ENCODE data around the gene EZH1.

GRCh38 chr17:42684929-42685556, 59.8 kb downstream of the EZH1 start:
- TF ChIP-seq CTCF (conservative IDR thresholded peaks at IDR 0.05; ENCODE audit: low read depth, low read length) = no peak
- no peak for TF ChIP-seq USF2 (IDR thresholded peaks at IDR 0.05; ENCODE audit: low read depth, low read length)
- TF ChIP-seq POLR2A (IDR thresholded peaks at IDR 0.05; ENCODE audit: low read depth, low read length) = no peak
- no peak for TF ChIP-seq SMC3 (IDR thresholded peaks at IDR 0.05; ENCODE audit: low read depth, low read length)
- no peak for TF ChIP-seq NFE2L2 (IDR thresholded peaks at IDR 0.05; ENCODE audit: low read depth, low read length)
- no peak for TF ChIP-seq MXI1 (IDR thresholded peaks at IDR 0.05; ENCODE audit: borderline replicate concordance, low read depth, low read length)

Measured in IMR-90 (cell line).